GM12892 (cell line): ENCODE measurements around the gene PACS1.
"Not testable (repeated sequence)": the region's sequence is repeated elsewhere in the genome, so short reads cannot be mapped to it uniquely, and the experiment has no call there.

ENCODE experiments used
- POLR2A ChIP-seq: IDR thresholded peaks from 2 replicates; pipeline ENCODE4 v1.6.1; 2011; ENCODE audit warnings: low read depth, low read length, control low read depth
- POLR2AphosphoS5 ChIP-seq: IDR thresholded peaks from 2 replicates; pipeline ENCODE4 v1.6.1; 2011; ENCODE audit warnings: low read depth, low read length, control low read depth
- TAF1 ChIP-seq: IDR thresholded peaks from 2 replicates; pipeline ENCODE4 v1.6.1; 2011; ENCODE audit warnings: low read depth, mild to moderate bottlenecking, control low read depth, low read length, borderline replicate concordance

DNA sequence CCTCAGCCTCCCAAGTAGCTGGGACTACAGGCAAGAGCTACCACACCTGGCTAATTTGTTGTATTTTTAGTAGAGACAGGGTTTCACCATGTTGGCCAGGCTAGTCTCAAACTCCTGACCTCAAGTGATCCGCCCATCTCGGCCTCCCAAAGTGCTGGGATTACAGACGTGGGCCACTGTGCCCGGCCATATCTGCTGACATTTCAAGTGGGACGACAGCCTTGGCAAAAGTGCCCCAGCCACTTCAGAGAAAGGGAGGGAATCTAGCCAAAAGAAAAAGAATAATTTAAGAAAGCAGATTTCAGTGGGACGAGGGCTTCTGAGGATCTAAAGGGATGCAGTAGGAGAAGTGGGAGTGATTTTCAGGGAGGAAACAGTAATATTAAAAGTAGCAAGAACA lies 183.0 kb downstream of the PACS1 start:
- not testable (repeated sequence) for TF ChIP-seq POLR2A, POLR2AphosphoS5, TAF1
